Parathyroid adenoma (tissue), 2 donors: Measurements from ENCODE around the gene DLD.
A peak's percentile ranks its signal among the peaks of the same experiment; 100 is the strongest.

Experiments used
- H2AFZ ChIP-seq: fragments of 300-600 bp; sonication (generic); one replicate; pipeline ENCODE4 v1.7.0; 2017; ENCODE audit warnings: antibody characterized with exemption, mild to moderate bottlenecking
- H3K27ac ChIP-seq: fragments of 300-600 bp; sonication (generic); one replicate; pipeline ENCODE4 v1.7.0; 2017
- H3K27me3 ChIP-seq: fragments of 300-600 bp; sonication (generic); one replicate; pipeline ENCODE4 v1.7.0; 2017; ENCODE audit warnings: low read length; ENCODE audit not compliant: control insufficient read depth, insufficient read depth
- H3K36me3 ChIP-seq: fragments of 300-600 bp; sonication (generic); one replicate; pipeline ENCODE4 v1.7.0; 2017; ENCODE audit warnings: low read length; ENCODE audit not compliant: control insufficient read depth, insufficient read depth
- H3K4me1 ChIP-seq: fragments of 300-600 bp; sonication (generic); one replicate; pipeline ENCODE4 v1.7.0; 2017; ENCODE audit warnings: control low read depth
- H3K4me2 ChIP-seq: fragments of 300-600 bp; sonication (generic); one replicate; pipeline ENCODE4 v1.7.0; 2017; ENCODE audit warnings: low read length
- H3K4me3 ChIP-seq: fragments of 300-600 bp; sonication (generic); one replicate; pipeline ENCODE4 v1.7.0; 2017; ENCODE audit warnings: low read depth, low read length
- H3K79me2 ChIP-seq: fragments of 300-600 bp; sonication (generic); one replicate; pipeline ENCODE4 v1.7.0; 2017; ENCODE audit warnings: control low read depth
- H3K9ac ChIP-seq: fragments of 300-600 bp; sonication (generic); one replicate; pipeline ENCODE4 v1.7.0; 2017; ENCODE audit warnings: mild to moderate bottlenecking
- H3K9me3 ChIP-seq: fragments of 300-600 bp; sonication (generic); one replicate; pipeline ENCODE4 v1.7.0; 2017; ENCODE audit warnings: low read length; ENCODE audit not compliant: control insufficient read depth
- TF ChIP-seq, protein P1 (sequence below): fragments of 300-600 bp; sonication (generic); IDR thresholded peaks from one replicate; pipeline ENCODE4 v1.7.0; 2017; ENCODE audit warnings: antibody characterized with exemption, mild to moderate bottlenecking
- donor health status: primary hyperparathyroidism.

The DLD gene

DNA sequence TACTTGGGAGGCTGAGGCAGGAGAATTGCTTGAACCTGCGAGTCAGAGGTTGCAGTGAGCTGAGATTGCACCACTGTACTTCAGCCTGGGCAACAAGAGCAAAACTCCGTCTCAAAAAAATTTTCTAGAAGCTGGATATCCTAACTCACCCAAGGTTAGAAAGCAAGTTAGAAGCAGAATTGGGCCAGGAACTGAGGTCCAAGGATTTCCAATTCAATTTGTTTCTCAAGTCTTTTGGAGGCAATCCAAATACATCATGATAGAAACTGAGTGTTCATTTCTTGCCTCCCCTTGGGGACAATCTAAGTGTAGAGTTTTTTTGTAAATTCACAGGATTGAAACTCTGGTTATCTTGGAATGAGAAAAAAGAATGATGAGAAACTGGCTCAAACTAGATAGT lies 66.5 kb downstream of the DLD start:
- Histone ChIP-seq H3K9ac (no peak overlapping the region), H3K4me1 (peaks cover 14% of the 10 kb centered on the region), H3K27me3 (no peaks in the 10 kb centered on the region), H2AFZ (no peak overlapping the region), H3K36me3 (no peaks in the 10 kb centered on the region), H3K9me3 (no peaks in the 10 kb centered on the region), H3K4me3 (no peak overlapping the region), H3K27ac (no peak overlapping the region), H3K4me2 (no peak overlapping the region), H3K79me2 (no peaks in the 10 kb centered on the region)
- TF ChIP-seq, protein P1, sequence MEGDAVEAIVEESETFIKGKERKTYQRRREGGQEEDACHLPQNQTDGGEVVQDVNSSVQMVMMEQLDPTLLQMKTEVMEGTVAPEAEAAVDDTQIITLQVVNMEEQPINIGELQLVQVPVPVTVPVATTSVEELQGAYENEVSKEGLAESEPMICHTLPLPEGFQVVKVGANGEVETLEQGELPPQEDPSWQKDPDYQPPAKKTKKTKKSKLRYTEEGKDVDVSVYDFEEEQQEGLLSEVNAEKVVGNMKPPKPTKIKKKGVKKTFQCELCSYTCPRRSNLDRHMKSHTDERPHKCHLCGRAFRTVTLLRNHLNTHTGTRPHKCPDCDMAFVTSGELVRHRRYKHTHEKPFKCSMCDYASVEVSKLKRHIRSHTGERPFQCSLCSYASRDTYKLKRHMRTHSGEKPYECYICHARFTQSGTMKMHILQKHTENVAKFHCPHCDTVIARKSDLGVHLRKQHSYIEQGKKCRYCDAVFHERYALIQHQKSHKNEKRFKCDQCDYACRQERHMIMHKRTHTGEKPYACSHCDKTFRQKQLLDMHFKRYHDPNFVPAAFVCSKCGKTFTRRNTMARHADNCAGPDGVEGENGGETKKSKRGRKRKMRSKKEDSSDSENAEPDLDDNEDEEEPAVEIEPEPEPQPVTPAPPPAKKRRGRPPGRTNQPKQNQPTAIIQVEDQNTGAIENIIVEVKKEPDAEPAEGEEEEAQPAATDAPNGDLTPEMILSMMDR = no peak

DNA sequence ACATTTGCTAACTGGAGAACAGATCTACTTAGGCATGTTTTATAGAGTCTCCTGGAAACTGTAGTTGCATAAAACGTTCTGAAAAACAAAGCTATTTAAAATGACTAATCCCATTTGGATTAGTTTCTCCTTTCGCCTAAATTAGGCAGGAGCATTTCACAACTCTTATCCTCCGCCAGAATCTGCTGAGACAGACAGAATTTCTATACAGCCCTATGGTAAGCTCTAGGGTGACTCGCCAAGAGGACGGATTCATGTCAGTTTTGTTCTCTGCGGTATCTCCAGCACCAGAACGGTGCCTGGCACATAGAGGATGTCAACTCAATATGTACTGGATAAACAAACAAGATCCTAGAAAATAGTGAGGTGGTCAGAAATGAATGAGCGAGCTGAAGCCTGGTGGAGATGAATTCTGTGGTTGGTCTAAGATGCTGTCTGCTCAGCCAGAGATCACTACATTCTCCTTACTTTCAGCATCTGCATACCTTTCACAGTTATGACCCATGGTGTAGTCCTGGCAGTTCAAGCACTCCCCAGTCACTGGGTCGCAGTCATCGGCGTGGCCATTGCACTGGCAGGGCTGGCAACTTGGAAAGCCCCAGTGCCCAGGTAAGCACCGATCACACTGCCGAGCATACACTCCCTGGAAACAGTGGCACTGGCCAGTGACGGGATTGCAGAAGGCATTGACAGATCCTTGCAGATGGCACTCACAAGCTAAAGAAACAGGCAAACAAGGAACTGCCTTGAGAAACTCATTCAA lies 68.0 kb downstream of the DLD start:
- H3K4me2 ChIP-seq = peak overlapping the region; percentile 23
- H3K36me3 ChIP-seq = no peaks in the 10 kb centered on the region
- H3K27me3 ChIP-seq = no peaks in the 10 kb centered on the region
- H3K27ac ChIP-seq = peak overlapping the region; percentile 3
- H3K9ac ChIP-seq = no peak overlapping the region
- no peaks in the 10 kb centered on the region for H3K9me3 ChIP-seq
- no peak overlapping the region for H3K4me3 ChIP-seq
- no peaks in the 10 kb centered on the region for H3K79me2 ChIP-seq
- TF ChIP-seq, protein P1 = no peak
- H2AFZ ChIP-seq = no peak overlapping the region
- peaks cover 8% of the 10 kb centered on the region for H3K4me1 ChIP-seq

DNA sequence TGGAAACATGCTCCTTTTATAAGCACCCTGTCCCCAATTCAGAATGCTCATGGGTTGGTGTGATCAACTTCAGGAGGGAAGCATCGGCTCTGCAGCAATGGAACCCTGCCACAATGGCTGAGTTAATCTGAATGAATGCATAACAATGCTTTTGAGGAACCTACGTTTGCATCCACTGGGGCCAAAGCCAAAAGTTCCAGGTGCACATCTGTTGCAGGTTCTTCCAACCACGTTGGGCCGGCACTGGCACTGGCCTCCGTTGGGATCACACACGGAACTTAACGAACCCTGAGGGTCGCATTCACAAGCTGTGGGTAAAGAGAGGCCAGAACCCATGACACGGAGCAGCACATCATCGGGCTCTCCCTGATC lies 68.5 kb downstream of the DLD start:
- Histone ChIP-seq H3K9me3 (no peaks in the 10 kb centered on the region), H2AFZ (no peak overlapping the region), H3K27me3 (no peaks in the 10 kb centered on the region), H3K4me2 (no peak overlapping the region), H3K36me3 (no peaks in the 10 kb centered on the region), H3K79me2 (no peaks in the 10 kb centered on the region), H3K4me3 (no peak overlapping the region), H3K9ac (no peak overlapping the region), H3K27ac (no peak overlapping the region), H3K4me1 (peaks cover 8% of the 10 kb centered on the region)
- TF ChIP-seq, protein P1 = no peak

DNA sequence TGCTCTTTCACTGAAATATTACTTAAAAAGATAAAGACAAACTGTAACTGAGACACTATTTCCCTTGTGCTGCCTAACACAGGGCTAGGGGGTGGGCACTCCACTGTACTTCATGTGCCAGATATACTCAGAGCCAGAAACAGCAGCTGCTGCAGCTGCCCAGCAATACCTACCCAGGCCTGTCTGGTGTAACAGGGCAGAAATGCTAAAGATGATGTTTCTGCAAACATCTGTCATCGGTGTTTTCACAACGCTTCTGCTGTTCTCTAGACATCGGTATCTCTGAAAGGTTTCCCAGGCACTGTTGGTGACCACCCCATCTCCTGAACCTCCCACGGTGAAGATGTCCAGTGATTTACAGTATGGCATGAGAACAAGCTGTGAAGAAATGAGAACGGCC lies 69.3 kb downstream of the DLD start:
- H3K36me3 ChIP-seq = no peaks in the 10 kb centered on the region

More for the DNA sequence above, 69.3 kb downstream of the DLD start:
- no peaks in the 10 kb centered on the region for H3K27me3 ChIP-seq
- H3K4me1 ChIP-seq = peaks cover 8% of the 10 kb centered on the region
- H3K79me2 ChIP-seq = no peaks in the 10 kb centered on the region
- no peak overlapping the region for H2AFZ ChIP-seq
- no peaks in the 10 kb centered on the region for H3K9me3 ChIP-seq
- TF ChIP-seq, protein P1 = no peak
- no peak overlapping the region for H3K9ac ChIP-seq
- H3K27ac ChIP-seq = no peak overlapping the region
- H3K4me3 ChIP-seq = no peak overlapping the region
- no peak overlapping the region for H3K4me2 ChIP-seq
